RWPE2 (cell line): ENCODE data around the gene MRPS18A.

ENCODE experiments used
- ATAC-seq: fragments of 200-7000 bp; cut with Tn5 transposase; 3 replicates; pipeline ENCODE4 v1.9.1; 2021; ENCODE audit warnings: low read depth
- DNase-seq: peaks from one replicate; pipeline ENCODE4 v3.0.0-alpha.2; 2020; ENCODE audit warnings: low spot score
- H3K27ac ChIP-seq: fragments of 450-650 bp; 2 replicates; pipeline ENCODE4 v1.5.1; 2017; ENCODE audit warnings: mild to moderate bottlenecking; ENCODE audit not compliant: poor library complexity, severe bottlenecking
- H3K27me3 ChIP-seq: fragments of 250-450 bp; sonication (Bioruptor Pico); 2 replicates; pipeline ENCODE4 v1.5.1; 2021; ENCODE audit warnings: mild to moderate bottlenecking, moderate library complexity; ENCODE audit not compliant: insufficient read depth, poor library complexity, severe bottlenecking
- H3K36me3 ChIP-seq: fragments of 250-450 bp; sonication (Bioruptor Pico); 2 replicates; pipeline ENCODE4 v1.5.1; 2020; ENCODE audit warnings: low read depth, mild to moderate bottlenecking, moderate library complexity
- H3K4me1 ChIP-seq: fragments of 250-450 bp; sonication (Bioruptor Pico); 2 replicates; pipeline ENCODE4 v1.5.1; 2021; ENCODE audit warnings: mild to moderate bottlenecking, moderate library complexity; ENCODE audit not compliant: insufficient read depth, poor library complexity, severe bottlenecking
- H3K4me3 ChIP-seq: fragments of 250-450 bp; sonication (Bioruptor Pico); 2 replicates; pipeline ENCODE4 v1.5.1; 2021; ENCODE audit warnings: mild to moderate bottlenecking, moderate library complexity; ENCODE audit not compliant: severe bottlenecking
- H3K9me3 ChIP-seq: fragments of 250-450 bp; sonication (Bioruptor Pico); 2 replicates; pipeline ENCODE4 v1.5.1; 2021; ENCODE audit warnings: mild to moderate bottlenecking, moderate library complexity; ENCODE audit not compliant: severe bottlenecking
- CTCF ChIP-seq: fragments of 450-650 bp; IDR thresholded peaks from one replicate; pipeline ENCODE4 v1.5.1; 2017; ENCODE audit warnings: mild to moderate bottlenecking, moderate library complexity; ENCODE audit not compliant: poor library complexity, severe bottlenecking

Gene MRPS18A

GRCh38 chr6:43669922-43670622, 17.5 kb downstream of the MRPS18A start:
- DNase-seq = no peak
- TF ChIP-seq CTCF = no peak
- ATAC-seq = no peak
- H3K27me3 ChIP-seq = no peaks in the 10 kb centered on the region
- peaks cover 24% of the 10 kb centered on the region for H3K4me1 ChIP-seq
- peaks cover 14% of the 10 kb centered on the region for H3K36me3 ChIP-seq
- no peak overlapping the region for H3K4me3 ChIP-seq
- H3K27ac ChIP-seq = peak overlapping the region; percentile 47
- no peaks in the 10 kb centered on the region for H3K9me3 ChIP-seq

- TF ChIP-seq CTCF = no peak
- Histone ChIP-seq H3K27ac (peak overlapping the region; percentile 47), H3K27me3 (no peaks in the 10 kb centered on the region), H3K9me3 (no peaks in the 10 kb centered on the region), H3K4me1 (peaks cover 26% of the 10 kb centered on the region), H3K36me3 (peaks cover 6% of the 10 kb centered on the region; the same call in 1 of the 2 replicates), H3K4me3 (no peak overlapping the region)
- no peak for ATAC-seq
- DNase-seq = no peak
Observed at GRCh38 chr6:43669050-43669921, 18.3 kb downstream of the MRPS18A start.

DNA sequence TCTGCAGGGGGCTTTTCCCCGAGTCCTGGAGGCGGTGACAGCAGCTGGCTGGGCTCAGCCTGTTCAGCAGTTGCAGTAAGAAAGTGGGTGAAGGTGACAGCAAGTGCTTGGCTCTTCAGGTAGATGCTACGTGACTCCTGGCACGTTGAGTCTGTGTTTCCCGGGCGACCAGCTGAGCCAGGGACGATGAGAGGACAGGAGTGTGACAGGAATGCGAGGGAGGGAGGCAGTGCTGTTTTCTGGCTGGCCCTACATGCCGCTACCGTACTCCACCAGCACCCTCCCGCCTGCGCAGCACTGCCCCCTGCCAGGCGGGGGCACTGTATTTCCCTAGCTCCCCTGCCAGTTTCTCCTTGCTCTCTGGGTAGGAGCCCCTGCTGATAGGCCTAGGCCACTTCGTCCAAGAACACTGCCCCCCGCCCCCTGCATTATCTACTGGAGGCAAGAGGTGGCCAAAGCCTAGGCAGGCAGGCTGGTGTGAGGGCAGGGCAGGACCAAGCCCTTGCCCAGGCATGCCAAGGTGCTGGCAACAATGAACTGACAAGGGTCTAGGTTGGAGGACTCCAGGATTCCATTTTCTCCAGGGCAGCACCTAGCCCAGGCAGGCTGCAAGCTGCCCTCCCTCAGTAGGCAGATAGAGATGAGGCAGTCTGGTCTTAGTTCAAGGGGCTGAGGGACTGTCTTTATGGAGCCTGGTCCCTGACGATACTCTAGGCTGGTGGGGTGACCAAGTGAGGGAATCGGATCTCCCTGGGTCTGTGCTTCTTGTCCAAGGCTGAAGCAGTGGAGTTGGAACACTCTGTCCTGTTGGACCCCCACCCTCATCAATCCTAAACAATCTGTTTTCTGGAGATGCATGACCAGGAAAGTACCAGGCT, 19.2 kb downstream of the MRPS18A start:
- peak; percentile 28 for ATAC-seq
- Histone ChIP-seq H3K4me1 (peaks cover 26% of the 10 kb centered on the region), H3K4me3 (no peak overlapping the region)

More for the DNA sequence above, 19.2 kb downstream of the MRPS18A start:
- no peaks in the 10 kb centered on the region for H3K9me3 ChIP-seq
- DNase-seq = no peak
- no peaks in the 10 kb centered on the region for H3K36me3 ChIP-seq
- H3K27me3 ChIP-seq = no peaks in the 10 kb centered on the region
- peak; percentile 16 for TF ChIP-seq CTCF
- peak overlapping the region; percentile 47 for H3K27ac ChIP-seq
